ENCODE data around the gene FSD1.

GRCh38 chr19:4257025-4257424, 47.4 kb upstream of the FSD1 start:
- no peak for TF ChIP-seq CTCF (IDR thresholded peaks at IDR 0.05 in 2 of 3, conservative IDR thresholded peaks at IDR 0.05 in 1 of 3; ENCODE audit: control insufficient read depth in 2 of 3, extremely low read depth in 1 of 3, insufficient read depth in 1 of 3, low read depth in 3 of 3, low read length in 3 of 3)
- no peak for TF ChIP-seq CHD1 (IDR thresholded peaks at IDR 0.05; ENCODE audit: low read depth, low read length)
- TF ChIP-seq JUNB (IDR thresholded peaks at IDR 0.05), result no peak
- TF ChIP-seq POLR2A (IDR thresholded peaks at IDR 0.05; ENCODE audit: low read depth, low read length), result no peak
- TF ChIP-seq POLR2AphosphoS5 (IDR thresholded peaks at IDR 0.05; ENCODE audit: low read length), result no peak
- TF ChIP-seq BCLAF1 (IDR thresholded peaks at IDR 0.05), result no peak
- no peak for TF ChIP-seq BCL3 (IDR thresholded peaks at IDR 0.05; ENCODE audit: borderline replicate concordance, insufficient read depth, low read depth, low read length, poor library complexity, severe bottlenecking)
- TF ChIP-seq TAF1 (IDR thresholded peaks at IDR 0.05; ENCODE audit: borderline replicate concordance, low read depth, low read length), result no peak
- no peak for TF ChIP-seq JUND (IDR thresholded peaks at IDR 0.05; ENCODE audit: low read depth, low read length)
- TF ChIP-seq PBX3 (IDR thresholded peaks at IDR 0.05; ENCODE audit: insufficient replicate concordance, low read depth, low read length), result no peak
- no peak for TF ChIP-seq KDM1A (IDR thresholded peaks at IDR 0.05; ENCODE audit: borderline replicate concordance)
- no peak for TF ChIP-seq SRF (IDR thresholded peaks at IDR 0.05; ENCODE audit: low read depth in 2 of 2, low read length in 2 of 2)
- TF ChIP-seq E2F4 (IDR thresholded peaks at IDR 0.05; ENCODE audit: low read depth, low read length), result no peak
- no peak for TF ChIP-seq CREB1 (IDR thresholded peaks at IDR 0.05; ENCODE audit: low read depth)
